HepG2 (cell line): ENCODE measurements around the gene UBXN6.

Experiments
- CTCF ChIP-seq: sonication (generic); formaldehyde crosslinking; IDR thresholded peaks from 2 replicates; pipeline ENCODE4 v1.5.0; 2020; ENCODE audit warnings: mild to moderate bottlenecking, missing genetic modification reagents, moderate library complexity
- ELF3 ChIP-seq: IDR thresholded peaks from 2 replicates; pipeline ENCODE4 v1.6.1; 2016; ENCODE audit warnings: missing genetic modification reagents, missing compliant biosample characterization
- RFX5 ChIP-seq: IDR thresholded peaks from 2 replicates; pipeline ENCODE4 v1.6.1; 2011; ENCODE audit warnings: low read depth, low read length, improper control_type of control experiment
- STAG1 ChIP-seq: sonication (generic); formaldehyde crosslinking; IDR thresholded peaks from 2 replicates; pipeline ENCODE4 v1.4.0; 2020; ENCODE audit warnings: missing genetic modification reagents
- ZFP36 ChIP-seq: fragments of 150-350 bp; IDR thresholded peaks from 2 replicates; pipeline ENCODE4 v1.6.1; 2018; ENCODE audit warnings: borderline replicate concordance, low read length, low read depth; ENCODE audit not compliant: partially characterized antibody
- ZNF138 ChIP-seq: sonication (generic); formaldehyde crosslinking; IDR thresholded peaks from 2 replicates; pipeline ENCODE4 v1.5.0; 2020; ENCODE audit warnings: mild to moderate bottlenecking, low read depth, missing genetic modification reagents
- ZNF597 ChIP-seq: sonication (generic); formaldehyde crosslinking; IDR thresholded peaks from 2 replicates; pipeline ENCODE4 v1.5.0; 2020; ENCODE audit warnings: missing genetic modification reagents

- TF ChIP-seq RFX5 (no peak), ZFP36 (no peak), CTCF (CRISPR knock-in tag) (no peak), ZNF597 (no peak), ZNF138 (no peak), STAG1 (CRISPR knock-in tag) (no peak), ELF3 (CRISPR knock-in tag) (no peak)
Measured at GRCh38 chr19:4505570-4506448, 48.2 kb upstream of the UBXN6 start.
